ENCODE results near the gene FDPS. TPM values are rescaled to one million over a fixed set of nuclear protein-coding genes. Genes with fewer than 3 reads are reported as not detected.
"Not testable (repeated sequence)": the region's sequence is repeated elsewhere in the genome, so short reads cannot be mapped to it uniquely, and the experiment has no call there.

FDPS gene
- total RNA-seq, 1 experiment from 2014 or later = 264 TPM

GRCh38 chr1:155285063-155285462 is 23.6 kb upstream of the FDPS start:
- no peaks in the 10 kb centered on the region for H3K4me1 Mint-ChIP-seq (ENCODE audit: insufficient read depth, unreplicated experiment)
- H3K27ac Mint-ChIP-seq (ENCODE audit: low read depth, unreplicated experiment) = no peak overlapping the region
- H3K27me3 Mint-ChIP-seq (ENCODE audit: insufficient read depth, unreplicated experiment) = no peaks in the 10 kb centered on the region
- no TSS peak for BruUV-seq (replicated peaks)
- no peaks in the 10 kb centered on the region for H3K36me3 Mint-ChIP-seq (ENCODE audit: insufficient read depth, unreplicated experiment)
- no peak for DNase-seq (ENCODE audit: unreplicated experiment)
- no peaks in the 10 kb centered on the region for H3K9me3 Mint-ChIP-seq (ENCODE audit: unreplicated experiment)
- POLR2A ChIA-PET = interaction anchor here (0.6 kb wide), 1 partner anchor 107 kb away, joined by 3 read pairs; no protein-coding TSS in a partner anchor
- intact Hi-C loops (cut with micrococcal nuclease) = no loop called here
- TF ChIP-seq, protein P1, sequence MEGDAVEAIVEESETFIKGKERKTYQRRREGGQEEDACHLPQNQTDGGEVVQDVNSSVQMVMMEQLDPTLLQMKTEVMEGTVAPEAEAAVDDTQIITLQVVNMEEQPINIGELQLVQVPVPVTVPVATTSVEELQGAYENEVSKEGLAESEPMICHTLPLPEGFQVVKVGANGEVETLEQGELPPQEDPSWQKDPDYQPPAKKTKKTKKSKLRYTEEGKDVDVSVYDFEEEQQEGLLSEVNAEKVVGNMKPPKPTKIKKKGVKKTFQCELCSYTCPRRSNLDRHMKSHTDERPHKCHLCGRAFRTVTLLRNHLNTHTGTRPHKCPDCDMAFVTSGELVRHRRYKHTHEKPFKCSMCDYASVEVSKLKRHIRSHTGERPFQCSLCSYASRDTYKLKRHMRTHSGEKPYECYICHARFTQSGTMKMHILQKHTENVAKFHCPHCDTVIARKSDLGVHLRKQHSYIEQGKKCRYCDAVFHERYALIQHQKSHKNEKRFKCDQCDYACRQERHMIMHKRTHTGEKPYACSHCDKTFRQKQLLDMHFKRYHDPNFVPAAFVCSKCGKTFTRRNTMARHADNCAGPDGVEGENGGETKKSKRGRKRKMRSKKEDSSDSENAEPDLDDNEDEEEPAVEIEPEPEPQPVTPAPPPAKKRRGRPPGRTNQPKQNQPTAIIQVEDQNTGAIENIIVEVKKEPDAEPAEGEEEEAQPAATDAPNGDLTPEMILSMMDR (IDR thresholded peaks at IDR 0.05; ENCODE audit: unreplicated experiment) = no peak
- CTCF ChIA-PET = interaction anchor here (0.6 to 2.2 kb wide), 2 partner anchors 27 to 34 kb away, joined by 3 to 10 read pairs; no protein-coding TSS in a partner anchor
- no peak overlapping the region for H3K4me3 Mint-ChIP-seq (ENCODE audit: unreplicated experiment)

- intact Hi-C loops (cut with micrococcal nuclease) = no loop called here
- Mint-ChIP-seq H3K27ac (ENCODE audit: low read depth, unreplicated experiment) (no peak overlapping the region), H3K4me1 (ENCODE audit: insufficient read depth, unreplicated experiment) (no peaks in the 10 kb centered on the region), H3K36me3 (ENCODE audit: insufficient read depth, unreplicated experiment) (no peaks in the 10 kb centered on the region), H3K27me3 (ENCODE audit: insufficient read depth, unreplicated experiment) (no peaks in the 10 kb centered on the region), H3K9me3 (ENCODE audit: unreplicated experiment) (no peaks in the 10 kb centered on the region), H3K4me3 (ENCODE audit: unreplicated experiment) (no peak overlapping the region)
- ChIA-PET POLR2A (interaction anchor here (0.6 to 1.1 kb wide), 2 partner anchors 12 to 180 kb away, joined by 3 read pairs; partner anchors contain the start of gene CLK2), CTCF (interaction anchor here (0.6 to 2.2 kb wide), 4 partner anchors 12 to 38 kb away, joined by 3 to 10 read pairs (median 4); no protein-coding TSS in a partner anchor)
- TF ChIP-seq, protein P1 (IDR thresholded peaks at IDR 0.05; ENCODE audit: unreplicated experiment) = no peak
- BruUV-seq (replicated peaks) = no TSS peak
- no peak for DNase-seq (ENCODE audit: unreplicated experiment)
Observed at GRCh38 chr1:155285631-155286044, 23.0 kb upstream of the FDPS start.

- intact Hi-C loops (cut with micrococcal nuclease) = no loop called here
- no TSS peak for BruUV-seq (replicated peaks)
- H3K27ac Mint-ChIP-seq (ENCODE audit: low read depth, unreplicated experiment) = no peak overlapping the region
- ChIA-PET CTCF (interaction anchor here (1.1 to 2.2 kb wide), 2 partner anchors 36 to 39 kb away, joined by 3 to 10 read pairs; no protein-coding TSS in a partner anchor), POLR2A (interaction anchor here (0.6 to 1.1 kb wide), 3 partner anchors 13 to 303 kb away, joined by 3 read pairs; partner anchors contain the start of genes CLK2 and FDPS)
- H3K36me3 Mint-ChIP-seq (ENCODE audit: insufficient read depth, unreplicated experiment) = no peaks in the 10 kb centered on the region
- no peak for DNase-seq (ENCODE audit: unreplicated experiment)
- no peaks in the 10 kb centered on the region for H3K9me3 Mint-ChIP-seq (ENCODE audit: unreplicated experiment)
- H3K4me1 Mint-ChIP-seq (ENCODE audit: insufficient read depth, unreplicated experiment) = no peaks in the 10 kb centered on the region
- TF ChIP-seq, protein P1 (IDR thresholded peaks at IDR 0.05; ENCODE audit: unreplicated experiment) = no peak
- peaks cover 4% of the 10 kb centered on the region for H3K27me3 Mint-ChIP-seq (ENCODE audit: insufficient read depth, unreplicated experiment)
- no peak overlapping the region for H3K4me3 Mint-ChIP-seq (ENCODE audit: unreplicated experiment)
Observed at GRCh38 chr1:155286544-155286943, 22.1 kb upstream of the FDPS start.

DNA sequence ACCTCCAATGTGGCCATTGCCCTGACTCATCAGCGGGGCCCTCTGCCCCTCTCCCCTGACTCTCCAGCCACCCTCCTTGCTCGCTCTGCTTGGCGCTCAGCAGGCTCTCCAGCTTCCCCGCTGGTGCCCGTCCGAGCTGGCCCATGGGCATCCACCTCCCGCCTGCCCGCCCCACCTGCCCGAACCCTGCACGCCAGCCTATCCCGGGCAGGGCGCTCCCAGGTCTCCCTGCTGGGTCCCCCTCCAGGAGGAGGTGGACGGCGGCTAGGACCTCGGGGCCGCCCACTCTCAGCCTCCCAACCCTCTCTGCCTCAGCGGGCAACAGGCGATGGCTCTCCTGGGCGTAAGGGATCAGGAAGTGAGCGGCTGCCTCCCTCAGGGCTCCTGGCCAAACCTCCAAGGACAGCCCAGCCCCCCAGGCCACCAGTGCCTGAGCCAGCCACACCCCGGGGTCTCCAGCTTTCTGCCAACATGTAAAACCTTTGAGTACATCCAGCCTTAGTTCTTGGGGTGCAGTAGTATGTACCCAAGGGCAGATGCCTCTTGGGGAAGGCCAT is 20.6 kb upstream of the FDPS start:
- Mint-ChIP-seq H3K4me3 (ENCODE audit: unreplicated experiment) (no peak overlapping the region), H3K27ac (ENCODE audit: low read depth, unreplicated experiment) (no peak overlapping the region), H3K9me3 (ENCODE audit: unreplicated experiment) (no peaks in the 10 kb centered on the region), H3K4me1 (ENCODE audit: insufficient read depth, unreplicated experiment) (no peaks in the 10 kb centered on the region), H3K36me3 (ENCODE audit: insufficient read depth, unreplicated experiment) (no peaks in the 10 kb centered on the region), H3K27me3 (ENCODE audit: insufficient read depth, unreplicated experiment) (peaks cover 9% of the 10 kb centered on the region)
- BruUV-seq (replicated peaks) = no TSS peak
- CTCF ChIA-PET = interaction anchor here (0.6 to 1.1 kb wide), 4 partner anchors 12 to 1694 kb away, joined by 3 to 4 read pairs (median 3); no protein-coding TSS in a partner anchor
- POLR2A ChIA-PET = interaction anchor here (0.8 to 1.1 kb wide), 2 partner anchors 16 to 20 kb away, joined by 3 read pairs; no protein-coding TSS in a partner anchor
- TF ChIP-seq, protein P1 (IDR thresholded peaks at IDR 0.05; ENCODE audit: unreplicated experiment) = no peak
- DNase-seq (ENCODE audit: unreplicated experiment) = no peak
- intact Hi-C loops (cut with micrococcal nuclease) = no loop called here

DNA sequence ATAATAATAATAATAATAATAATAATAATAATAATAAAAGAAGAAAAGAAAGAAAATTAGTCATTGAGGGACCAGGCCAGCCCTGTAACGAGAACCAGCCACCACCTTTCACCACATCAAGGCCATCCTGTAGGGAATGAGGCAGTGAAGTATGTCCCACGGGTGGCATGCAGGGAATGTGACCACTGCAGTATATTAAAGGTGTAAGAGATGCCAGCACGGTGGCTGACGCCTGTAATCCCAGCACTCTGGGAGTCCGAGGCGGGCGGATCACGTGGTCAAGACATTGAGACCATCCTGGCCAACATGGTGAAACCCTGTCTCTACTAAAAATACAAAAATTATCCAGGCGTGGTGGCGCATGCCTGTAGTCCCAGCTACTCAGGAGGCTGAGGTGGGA is 17.7 kb upstream of the FDPS start:
- H3K9me3 Mint-ChIP-seq (ENCODE audit: unreplicated experiment); H3K4me3 Mint-ChIP-seq (ENCODE audit: unreplicated experiment); BruUV-seq (replicated peaks); H3K4me1 Mint-ChIP-seq (ENCODE audit: insufficient read depth, unreplicated experiment); intact Hi-C loops (cut with micrococcal nuclease); DNase-seq (ENCODE audit: unreplicated experiment); POLR2A ChIA-PET; H3K36me3 Mint-ChIP-seq (ENCODE audit: insufficient read depth, unreplicated experiment); H3K27ac Mint-ChIP-seq (ENCODE audit: low read depth, unreplicated experiment): not testable (repeated sequence)
- CTCF ChIA-PET = interaction anchor here (1.2 kb wide), 1 partner anchor 13 kb away, joined by 3 read pairs; no protein-coding TSS in a partner anchor
- peaks cover 20% of the 10 kb centered on the region for H3K27me3 Mint-ChIP-seq (ENCODE audit: insufficient read depth, unreplicated experiment)
